ENCODE results near the gene PACRG. TPM values are rescaled to one million over a fixed set of nuclear protein-coding genes. Genes with fewer than 3 reads are reported as not detected.

PACRG gene
- total RNA-seq, 1 experiment from 2014 or later, result not detected

DNA sequence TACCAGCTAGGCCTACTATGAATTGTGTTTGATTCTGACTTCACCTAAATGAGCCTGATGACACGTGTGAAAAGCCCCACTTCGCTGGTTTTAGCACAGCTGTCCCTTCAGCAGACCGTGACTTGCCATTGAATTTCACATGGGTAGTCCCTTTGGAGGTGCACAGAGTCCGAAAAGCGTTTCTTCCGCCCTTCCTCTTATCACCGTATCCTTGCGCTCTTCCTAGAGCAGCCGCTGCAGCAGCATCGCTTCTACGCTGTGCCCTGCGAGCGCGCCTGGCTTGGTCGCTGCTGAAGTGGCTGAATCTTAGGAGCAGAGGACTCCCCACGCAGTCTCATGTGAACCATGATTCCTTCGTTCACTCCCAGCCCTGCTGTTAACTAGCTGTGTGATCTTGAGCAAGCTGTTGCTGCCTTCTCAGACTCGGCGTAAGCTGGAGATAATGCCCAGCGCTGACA is 127.0 kb downstream of the PACRG start:
- TF ChIP-seq, protein P1, sequence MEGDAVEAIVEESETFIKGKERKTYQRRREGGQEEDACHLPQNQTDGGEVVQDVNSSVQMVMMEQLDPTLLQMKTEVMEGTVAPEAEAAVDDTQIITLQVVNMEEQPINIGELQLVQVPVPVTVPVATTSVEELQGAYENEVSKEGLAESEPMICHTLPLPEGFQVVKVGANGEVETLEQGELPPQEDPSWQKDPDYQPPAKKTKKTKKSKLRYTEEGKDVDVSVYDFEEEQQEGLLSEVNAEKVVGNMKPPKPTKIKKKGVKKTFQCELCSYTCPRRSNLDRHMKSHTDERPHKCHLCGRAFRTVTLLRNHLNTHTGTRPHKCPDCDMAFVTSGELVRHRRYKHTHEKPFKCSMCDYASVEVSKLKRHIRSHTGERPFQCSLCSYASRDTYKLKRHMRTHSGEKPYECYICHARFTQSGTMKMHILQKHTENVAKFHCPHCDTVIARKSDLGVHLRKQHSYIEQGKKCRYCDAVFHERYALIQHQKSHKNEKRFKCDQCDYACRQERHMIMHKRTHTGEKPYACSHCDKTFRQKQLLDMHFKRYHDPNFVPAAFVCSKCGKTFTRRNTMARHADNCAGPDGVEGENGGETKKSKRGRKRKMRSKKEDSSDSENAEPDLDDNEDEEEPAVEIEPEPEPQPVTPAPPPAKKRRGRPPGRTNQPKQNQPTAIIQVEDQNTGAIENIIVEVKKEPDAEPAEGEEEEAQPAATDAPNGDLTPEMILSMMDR (IDR thresholded peaks at IDR 0.05; ENCODE audit: insufficient read depth in 1 of 2, low read depth in 1 of 2, low read length in 1 of 2, severe bottlenecking in 1 of 2, unreplicated experiment in 1 of 2), result no peak
- Mint-ChIP-seq H3K9me3 (ENCODE audit: unreplicated experiment) (no peaks in the 10 kb centered on the region), H3K4me3 (ENCODE audit: unreplicated experiment) (no peak overlapping the region), H3K4me1 (ENCODE audit: low read depth, unreplicated experiment) (no peaks in the 10 kb centered on the region), H3K27me3 (ENCODE audit: insufficient read depth, unreplicated experiment) (peaks cover 6% of the 10 kb centered on the region), H3K36me3 (ENCODE audit: insufficient read depth, unreplicated experiment) (no peaks in the 10 kb centered on the region), H3K27ac (ENCODE audit: unreplicated experiment) (no peak overlapping the region)
- Histone ChIP-seq H3K4me1 (no peaks in the 10 kb centered on the region), H3K27me3 (replicated peaks; ENCODE audit: control insufficient read depth, insufficient read depth, low read length) (no peaks in the 10 kb centered on the region), H3K9me3 (no peaks in the 10 kb centered on the region), H3K4me3 (ENCODE audit: low read depth, low read length) (no peak overlapping the region), H3K36me3 (ENCODE audit: control insufficient read depth, insufficient read depth, low read length) (no peaks in the 10 kb centered on the region)
- ChIA-PET CTCF (interaction anchor here (0.5 kb wide), 1 partner anchor 614 kb away, joined by 3 read pairs; no protein-coding TSS in a partner anchor), POLR2A (no interaction called here)
- intact Hi-C loops (cut with micrococcal nuclease; ENCODE audit: unreplicated experiment), result loop anchor here (10.0 kb wide), 1 partner anchor 330 kb away; no protein-coding TSS in a partner anchor
- no TSS peak for BruUV-seq (replicated peaks)
- DNase-seq, result no peak

DNA sequence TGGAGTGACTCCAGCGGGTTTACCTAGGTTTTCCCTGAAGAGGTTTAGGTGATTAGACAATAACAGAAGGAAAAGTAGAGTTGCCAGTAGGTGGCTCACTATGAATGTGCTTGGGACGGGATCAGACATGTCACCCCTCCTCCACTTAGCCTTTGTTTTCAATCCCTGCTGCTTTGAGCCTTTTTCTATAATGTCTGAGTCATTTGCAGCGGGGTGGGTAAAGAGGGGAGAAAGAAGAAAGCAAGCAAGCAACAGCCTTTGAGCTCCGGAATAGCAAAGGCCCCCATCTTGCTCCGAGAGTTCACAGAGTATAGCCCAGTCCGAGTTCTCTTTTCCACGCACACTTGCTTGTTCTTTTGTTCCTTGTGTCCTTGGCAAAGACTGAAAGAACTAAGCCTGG is 129.1 kb downstream of the PACRG start:
- H3K4me1 ChIP-seq, result no peaks in the 10 kb centered on the region
- no peaks in the 10 kb centered on the region for H3K9me3 ChIP-seq
- Mint-ChIP-seq H3K36me3 (ENCODE audit: insufficient read depth, unreplicated experiment) (no peaks in the 10 kb centered on the region), H3K27me3 (ENCODE audit: insufficient read depth, unreplicated experiment) (peaks cover 6% of the 10 kb centered on the region), H3K27ac (ENCODE audit: unreplicated experiment) (no peak overlapping the region), H3K9me3 (ENCODE audit: unreplicated experiment) (no peaks in the 10 kb centered on the region), H3K4me3 (ENCODE audit: unreplicated experiment) (no peak overlapping the region), H3K4me1 (ENCODE audit: low read depth, unreplicated experiment) (no peaks in the 10 kb centered on the region)
- no peak overlapping the region for H3K4me3 ChIP-seq (ENCODE audit: low read depth, low read length)
- no peaks in the 10 kb centered on the region for H3K36me3 ChIP-seq (ENCODE audit: control insufficient read depth, insufficient read depth, low read length)
- ChIA-PET POLR2A (no interaction called here), CTCF (no interaction called here)
- BruUV-seq (replicated peaks), result no TSS peak
- DNase-seq, result peak in 1 of 2 experiments; percentile 36
- intact Hi-C loops (cut with micrococcal nuclease; ENCODE audit: unreplicated experiment), result loop anchor here (1.0 to 10.0 kb wide), 3 partner anchors 328 to 1099 kb away; no protein-coding TSS in a partner anchor
- no peaks in the 10 kb centered on the region for H3K27me3 ChIP-seq (replicated peaks; ENCODE audit: control insufficient read depth, insufficient read depth, low read length)
- TF ChIP-seq, protein P1 (IDR thresholded peaks at IDR 0.05; ENCODE audit: insufficient read depth in 1 of 2, low read depth in 1 of 2, low read length in 1 of 2, severe bottlenecking in 1 of 2, unreplicated experiment in 1 of 2), result peak; percentile 31 to 61

DNA sequence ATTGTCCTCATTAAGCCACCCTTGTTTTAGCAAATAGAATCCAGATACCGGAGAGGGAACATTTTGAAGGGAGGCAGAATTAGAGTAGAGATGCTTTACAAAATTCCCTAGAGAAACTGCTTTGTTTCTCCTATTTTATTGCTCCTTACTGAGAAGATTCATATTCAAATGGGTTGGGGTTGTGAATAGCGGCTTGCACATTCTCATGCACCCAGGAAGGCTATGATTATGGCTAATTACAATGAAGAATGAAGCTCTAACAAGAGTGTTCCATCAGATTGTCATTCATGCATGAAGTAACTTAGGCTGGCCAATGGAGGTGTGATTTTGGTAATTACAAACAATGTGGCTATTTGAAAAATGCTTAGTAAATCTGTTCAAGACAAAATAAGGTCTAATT is 129.6 kb downstream of the PACRG start:
- H3K9me3 ChIP-seq, result no peaks in the 10 kb centered on the region
- H3K27me3 Mint-ChIP-seq (ENCODE audit: insufficient read depth, unreplicated experiment), result peaks cover 10% of the 10 kb centered on the region
- H3K4me3 ChIP-seq (ENCODE audit: low read depth, low read length), result no peak overlapping the region
- DNase-seq, result no peak
- H3K9me3 Mint-ChIP-seq (ENCODE audit: unreplicated experiment), result no peaks in the 10 kb centered on the region
- intact Hi-C loops (cut with micrococcal nuclease; ENCODE audit: unreplicated experiment), result loop anchor here (2.0 to 10.0 kb wide), 2 partner anchors 327 to 555 kb away; no protein-coding TSS in a partner anchor
- no peaks in the 10 kb centered on the region for H3K4me1 ChIP-seq
- CTCF ChIA-PET, result no interaction called here
- H3K4me1 Mint-ChIP-seq (ENCODE audit: low read depth, unreplicated experiment), result no peaks in the 10 kb centered on the region
- TF ChIP-seq, protein P1 (IDR thresholded peaks at IDR 0.05; ENCODE audit: insufficient read depth in 1 of 2, low read depth in 1 of 2, low read length in 1 of 2, severe bottlenecking in 1 of 2, unreplicated experiment in 1 of 2), result no peak
- POLR2A ChIA-PET, result no interaction called here
- no peaks in the 10 kb centered on the region for H3K27me3 ChIP-seq (replicated peaks; ENCODE audit: control insufficient read depth, insufficient read depth, low read length)
- H3K36me3 Mint-ChIP-seq (ENCODE audit: insufficient read depth, unreplicated experiment), result no peaks in the 10 kb centered on the region
- H3K27ac Mint-ChIP-seq (ENCODE audit: unreplicated experiment), result no peak overlapping the region
- no peaks in the 10 kb centered on the region for H3K36me3 ChIP-seq (ENCODE audit: control insufficient read depth, insufficient read depth, low read length)
- no peak overlapping the region for H3K4me3 Mint-ChIP-seq (ENCODE audit: unreplicated experiment)
- no TSS peak for BruUV-seq (replicated peaks)

All from Caco-2 (cell line).